SK-N-MC (cell line): Measurements from ENCODE around the gene PCDHA1.
"Not testable (repeated sequence)": the region's sequence is repeated elsewhere in the genome, so short reads cannot be mapped to it uniquely, and the experiment has no call there.

Experiments
- EZH2 ChIP-seq: fragments of 200-600 bp; sonication (generic); IDR thresholded peaks from one replicate; pipeline ENCODE4 v1.6.1; 2017; ENCODE audit warnings: antibody characterized with exemption
- POLR2AphosphoS5 ChIP-seq: IDR thresholded peaks from 2 replicates; pipeline ENCODE4 v1.6.1; 2012; ENCODE audit warnings: mild to moderate bottlenecking, low read depth, low read length, borderline replicate concordance

- not testable (repeated sequence) for TF ChIP-seq EZH2, POLR2AphosphoS5
Observed at GRCh38 chr5:140787422-140787821, 1.5 kb downstream of the PCDHA1 start.
